GM19023 (cell line): ENCODE measurements around the gene ARMC9.
"Not testable (repeated sequence)": the region's sequence is repeated elsewhere in the genome, so short reads cannot be mapped to it uniquely, and the experiment has no call there.

Source experiments
- ATAC-seq: cut with Tn5 transposase; IDR thresholded peaks from one replicate; pipeline ENCODE4 v1.9.1; 2021; ENCODE audit warnings: mild to moderate bottlenecking, moderate library complexity; ENCODE audit not compliant: unreplicated experiment

ARMC9 gene

GRCh38 chr2:231395188-231396057 lies 197.0 kb downstream of the ARMC9 start, which contains the start of gene B3GNT7:
Gene B3GNT7, plus strand, starts transcription at chr2:231395710. Its CDS starts 94 bp downstream, at chr2:231395804.
- ATAC-seq = peak; percentile 16

- ATAC-seq = no peak
Measured at GRCh38 chr2:231396058-231396821, 197.8 kb downstream of the ARMC9 start.

DNA sequence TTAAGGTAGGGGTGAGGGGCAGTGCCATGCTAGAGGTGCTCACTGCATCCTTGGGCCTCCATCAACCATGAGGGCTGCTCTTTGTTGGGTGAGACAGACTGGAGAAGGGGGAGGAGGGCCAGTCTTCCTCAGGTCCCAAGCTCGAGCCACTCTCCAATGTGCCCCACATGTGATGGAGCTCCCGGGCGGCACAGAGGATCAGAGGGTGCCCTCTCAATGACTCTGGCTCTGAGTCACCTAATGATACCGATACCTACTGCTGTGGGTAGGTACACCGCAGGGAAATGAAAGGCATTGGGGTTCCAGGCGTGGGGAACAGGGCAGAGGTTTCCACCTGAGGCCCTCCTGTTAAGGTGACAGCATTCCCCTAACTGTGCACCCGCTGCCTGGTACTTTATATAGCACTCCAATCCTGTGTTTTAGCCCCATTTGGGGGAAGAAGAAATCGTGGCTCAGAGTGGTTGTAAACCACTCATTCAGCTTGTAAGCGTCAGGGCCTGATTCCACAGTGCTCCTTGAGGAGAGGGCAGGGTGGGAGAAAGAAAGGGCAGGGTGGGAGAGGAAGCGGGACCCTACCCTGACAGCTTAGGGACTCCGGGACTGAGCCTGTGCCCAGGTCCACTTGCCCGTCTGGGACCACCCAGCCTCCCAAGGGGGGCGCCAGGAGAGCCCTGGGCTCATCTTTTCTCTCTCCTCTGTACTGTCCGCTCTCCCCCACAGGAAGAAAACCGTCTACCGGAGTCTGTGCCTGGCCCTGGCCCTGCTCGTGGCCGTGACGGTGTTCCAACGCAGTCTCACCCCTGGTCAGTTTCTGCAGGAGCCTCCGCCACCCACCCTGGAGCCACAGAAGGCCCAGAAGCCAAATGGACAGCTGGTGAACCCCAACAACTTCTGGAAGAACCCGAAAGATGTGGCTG lies 198.8 kb downstream of the ARMC9 start:
- no peak for ATAC-seq

GRCh38 chr2:231397928-231398294 lies 199.5 kb downstream of the ARMC9 start:
- ATAC-seq = no peak

DNA sequence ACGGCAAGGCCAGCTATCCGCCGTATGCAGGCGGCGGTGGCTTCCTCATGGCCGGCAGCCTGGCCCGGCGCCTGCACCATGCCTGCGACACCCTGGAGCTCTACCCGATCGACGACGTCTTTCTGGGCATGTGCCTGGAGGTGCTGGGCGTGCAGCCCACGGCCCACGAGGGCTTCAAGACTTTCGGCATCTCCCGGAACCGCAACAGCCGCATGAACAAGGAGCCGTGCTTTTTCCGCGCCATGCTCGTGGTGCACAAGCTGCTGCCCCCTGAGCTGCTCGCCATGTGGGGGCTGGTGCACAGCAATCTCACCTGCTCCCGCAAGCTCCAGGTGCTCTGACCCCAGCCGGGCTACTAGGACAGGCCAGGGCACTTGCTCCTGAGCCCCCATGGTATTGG lies 200.2 kb downstream of the ARMC9 start:
- no peak for ATAC-seq

DNA sequence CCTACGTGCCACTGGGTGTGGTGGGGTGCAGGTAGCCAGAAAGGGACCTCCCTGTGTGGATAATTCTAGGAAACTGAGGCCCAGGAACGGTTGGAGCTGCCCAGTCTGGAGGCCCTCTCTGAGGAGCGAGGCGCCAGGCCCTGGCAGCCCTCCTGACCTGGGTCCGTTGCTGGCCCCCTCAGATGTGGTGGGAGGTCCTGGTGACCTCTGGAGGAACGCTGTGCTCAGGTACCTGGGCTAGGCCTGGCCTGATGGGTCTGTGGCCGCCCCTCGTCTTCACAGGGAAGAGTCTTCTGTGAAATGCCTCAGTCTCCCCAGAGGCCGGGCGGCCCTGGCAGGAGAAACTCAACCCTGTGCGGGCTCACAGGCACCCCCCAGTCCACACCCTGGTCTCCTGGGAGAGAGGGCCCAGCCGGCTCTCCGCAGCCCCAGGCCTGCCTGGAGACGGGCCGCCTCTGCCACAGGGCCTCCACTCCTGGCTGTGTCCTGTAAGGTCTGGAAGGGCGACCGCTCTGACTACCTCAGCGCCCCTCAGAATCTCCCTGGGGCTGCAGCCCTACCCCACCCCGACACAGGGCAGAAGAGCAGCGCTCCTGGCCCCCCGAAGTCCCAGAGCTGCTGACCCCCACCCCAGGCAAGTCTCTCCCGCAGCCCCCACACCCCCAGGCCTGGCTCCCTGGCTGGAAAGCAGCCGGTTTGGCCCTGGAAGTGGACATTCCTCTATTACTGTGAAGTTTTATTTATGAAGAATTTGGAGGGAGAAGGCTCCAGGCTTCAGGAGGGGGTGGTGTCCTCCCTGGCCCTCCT lies 200.8 kb downstream of the ARMC9 start:
- ATAC-seq = no peak

GRCh38 chr2:231399853-231400680 lies 201.6 kb downstream of the ARMC9 start:
- no peak for ATAC-seq

DNA sequence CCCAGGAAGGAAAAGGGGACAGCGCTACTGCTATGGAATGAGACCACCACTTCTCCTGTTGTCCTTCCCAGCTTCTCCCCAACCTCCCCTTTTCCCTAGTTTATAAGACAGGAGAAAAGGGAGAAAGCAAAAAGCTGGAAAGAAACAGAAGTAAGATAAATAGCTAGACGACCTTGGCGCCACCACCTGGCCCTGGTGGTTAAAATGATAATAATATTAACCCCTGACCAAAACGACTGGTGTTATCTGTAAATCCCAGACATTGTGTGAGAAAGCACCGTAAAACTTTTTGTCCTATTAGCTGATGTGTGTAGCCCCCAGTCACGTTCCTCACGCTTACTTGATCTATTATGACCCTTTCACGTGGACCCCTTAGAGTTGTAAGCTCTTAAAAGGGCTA lies 202.2 kb downstream of the ARMC9 start:
- not testable (repeated sequence) for ATAC-seq

GRCh38 chr2:231401101-231401500 lies 202.7 kb downstream of the ARMC9 start:
- ATAC-seq = not testable (repeated sequence)

DNA sequence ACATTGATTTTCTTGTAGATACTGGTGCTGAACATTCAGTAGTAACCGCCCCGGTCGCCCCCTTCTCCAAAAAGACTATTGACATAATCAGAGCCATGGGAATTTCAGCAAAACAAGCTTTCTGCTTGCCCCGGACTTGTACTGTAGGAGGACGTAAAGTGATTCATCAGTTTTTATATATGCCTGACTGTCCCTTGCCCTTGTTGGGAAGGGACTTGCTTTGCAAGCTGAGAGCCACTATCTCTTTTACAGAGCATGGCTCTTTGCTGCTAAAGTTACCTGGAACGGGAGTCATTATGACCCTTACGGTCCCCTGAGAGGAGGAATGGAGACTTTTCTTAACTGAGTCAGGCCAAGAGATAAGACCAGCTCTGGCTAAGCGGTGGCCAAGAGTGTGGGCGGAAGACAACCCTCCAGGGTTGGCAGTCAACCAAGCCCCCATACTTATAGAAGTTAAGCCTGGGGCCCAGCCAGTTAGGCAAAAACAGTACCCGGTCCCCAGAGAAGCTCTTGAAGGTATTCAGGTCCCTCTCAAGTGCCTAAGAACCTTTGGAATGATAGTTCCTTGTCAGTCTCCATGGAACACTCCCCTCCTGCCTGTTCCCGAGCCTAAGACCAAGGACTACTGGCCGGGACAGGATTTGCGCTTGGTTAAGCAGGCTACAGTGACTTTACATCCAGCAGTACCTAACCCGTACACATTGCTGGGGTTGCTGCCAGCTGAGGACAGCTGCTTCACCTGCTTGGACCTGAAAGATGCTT lies 205.2 kb downstream of the ARMC9 start:
- not testable (repeated sequence) for ATAC-seq

- not testable (repeated sequence) for ATAC-seq
Measured at GRCh38 chr2:231404183-231404578, 205.8 kb downstream of the ARMC9 start.

- not testable (repeated sequence) for ATAC-seq
Measured at GRCh38 chr2:231405601-231406367, 207.4 kb downstream of the ARMC9 start.

DNA sequence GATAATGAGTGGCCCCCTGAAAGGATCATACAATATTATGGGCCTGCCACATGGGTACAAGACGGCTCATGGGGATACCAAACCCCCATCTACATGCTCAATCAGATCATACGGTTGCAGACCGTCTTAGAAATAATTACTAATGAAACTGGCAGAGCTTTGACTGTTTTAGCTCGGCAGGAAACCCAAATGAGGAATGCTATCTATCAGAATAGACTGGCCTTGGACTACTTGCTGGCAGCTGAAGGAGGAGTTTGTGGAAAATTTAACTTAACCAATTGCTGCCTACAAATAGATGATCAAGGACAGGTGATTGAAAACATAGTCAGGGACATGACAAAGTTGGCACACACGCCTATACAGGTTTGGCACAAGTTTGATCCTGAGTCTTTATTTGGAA lies 209.3 kb downstream of the ARMC9 start:
- ATAC-seq = not testable (repeated sequence)

DNA sequence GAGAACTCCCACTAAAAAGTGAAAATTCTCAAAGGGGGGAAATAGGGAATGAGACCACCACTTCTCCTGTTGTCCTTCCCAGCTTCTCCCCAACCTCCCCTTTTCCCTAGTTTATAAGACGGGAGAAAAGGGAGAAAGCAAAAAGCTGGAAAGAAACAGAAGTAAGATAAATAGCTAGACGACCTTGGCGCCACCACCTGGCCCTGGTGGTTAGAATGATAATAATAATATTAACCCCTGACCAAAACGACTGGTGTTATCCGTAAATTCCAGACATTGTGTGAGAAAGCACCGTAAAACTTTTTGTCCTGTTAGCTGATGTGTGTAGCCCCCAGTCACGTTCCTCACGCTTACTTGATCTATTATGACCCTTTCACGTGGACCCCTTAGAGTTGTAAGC lies 209.9 kb downstream of the ARMC9 start:
- not testable (repeated sequence) for ATAC-seq

GRCh38 chr2:231409776-231410175 lies 211.3 kb downstream of the ARMC9 start:
- no peak for ATAC-seq

DNA sequence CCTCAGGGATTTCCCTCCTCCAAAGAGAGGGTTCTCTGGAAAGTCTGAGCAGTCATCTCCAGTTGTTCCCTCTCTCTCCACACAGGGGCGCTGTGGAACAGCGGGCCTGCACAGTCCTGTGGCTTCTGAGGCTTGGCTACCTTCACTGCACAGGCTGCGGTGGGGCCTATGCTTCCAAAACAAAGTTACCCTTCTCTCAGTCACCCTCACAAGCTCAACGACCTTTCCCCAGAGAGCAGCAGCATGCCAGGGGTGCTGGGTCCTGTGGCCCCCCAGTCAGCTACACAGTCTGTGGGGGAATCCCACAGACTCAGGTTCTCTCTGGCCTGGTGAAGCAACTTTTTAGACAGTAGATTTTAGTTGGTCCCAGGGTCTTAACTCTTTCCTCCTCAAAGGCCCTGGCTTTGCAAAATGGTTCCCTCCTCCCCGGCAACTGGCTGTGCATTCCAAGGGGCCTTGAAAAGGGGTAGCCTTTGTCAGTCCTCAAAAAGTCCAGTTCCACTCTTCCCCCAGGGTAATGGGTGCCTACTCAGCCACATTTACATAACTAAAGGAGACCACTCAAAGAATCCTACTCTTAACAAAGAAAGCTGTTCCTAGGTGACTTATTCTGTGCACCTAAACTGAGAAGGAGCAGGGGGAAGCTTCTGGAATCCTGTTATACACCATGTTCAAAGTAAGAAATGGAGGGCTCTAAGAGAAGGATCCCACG lies 212.0 kb downstream of the ARMC9 start:
- no peak for ATAC-seq

DNA sequence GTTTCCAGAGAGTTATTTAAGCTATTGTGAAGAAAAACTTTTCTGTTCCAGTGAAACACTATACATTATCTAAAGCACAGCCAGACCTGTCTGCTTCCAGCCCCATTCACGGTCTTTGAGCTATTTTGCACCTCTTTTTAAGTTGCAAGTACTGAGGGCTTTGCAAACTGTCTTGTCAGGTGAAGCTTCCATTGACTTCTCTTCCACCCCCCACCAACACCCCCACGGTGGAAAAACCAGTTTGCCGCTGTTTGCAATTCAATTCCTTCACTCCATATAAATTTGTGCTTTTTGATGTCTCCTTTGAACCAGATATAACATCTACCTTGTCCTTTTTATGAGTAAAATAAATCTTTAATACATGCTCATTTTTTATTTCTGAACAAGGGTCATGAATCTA lies 212.8 kb downstream of the ARMC9 start:
- no peak for ATAC-seq
